ENCODE data around the gene ASCC3.
"Not testable (repeated sequence)": the region's sequence is repeated elsewhere in the genome, so short reads cannot be mapped to it uniquely, and the experiment has no call there.

The ASCC3 gene

DNA sequence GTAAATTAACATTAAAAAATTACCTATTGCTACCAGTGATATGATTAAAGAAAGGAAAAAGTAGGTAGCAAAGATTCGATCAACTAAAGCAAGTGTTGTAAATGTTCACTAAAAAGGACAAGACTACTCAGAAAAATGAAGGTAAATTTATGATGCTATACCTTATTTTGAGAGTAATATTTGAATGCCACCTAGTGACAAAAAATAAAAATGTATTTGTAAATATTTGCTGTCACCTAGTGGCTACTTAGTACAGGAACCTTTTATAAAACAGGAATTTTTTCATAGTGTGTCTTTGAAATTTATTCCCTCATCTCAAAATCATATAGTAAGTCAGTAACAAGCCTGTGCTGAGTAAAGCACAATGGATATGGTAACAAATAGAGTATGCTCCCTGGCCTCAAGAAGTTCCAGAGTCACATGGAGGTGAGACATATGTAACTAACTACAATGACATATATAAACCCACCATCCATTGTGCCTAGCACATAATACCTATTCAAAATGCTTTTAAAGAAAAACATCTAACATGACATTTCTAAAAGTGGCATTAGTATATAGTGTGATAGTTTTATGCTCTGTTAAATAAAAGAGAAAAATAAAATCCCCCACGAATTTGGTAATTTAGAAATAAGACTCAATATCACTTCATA lies 223.3 kb downstream of the ASCC3 start:
- DNase-seq, result peak; percentile 9

DNA sequence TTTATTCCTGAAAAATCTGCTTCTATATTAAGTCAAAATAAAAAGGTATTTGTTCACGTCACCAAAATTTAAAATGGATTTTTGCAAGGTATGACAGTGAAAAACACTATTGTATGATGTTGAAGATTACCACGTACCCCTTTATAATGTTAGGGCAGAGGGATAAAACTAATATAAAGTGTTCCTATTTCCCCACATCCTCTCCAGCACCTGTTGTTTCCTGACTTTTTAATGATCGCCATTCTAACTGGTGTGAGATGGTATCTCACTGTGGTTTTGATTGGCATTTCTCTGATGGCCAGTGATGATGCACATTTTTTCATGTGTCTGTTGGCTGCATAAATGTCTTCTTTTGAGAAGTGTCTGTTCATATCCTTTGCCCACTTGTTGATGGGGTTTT lies 240.0 kb downstream of the ASCC3 start:
- DNase-seq, result not testable (repeated sequence)

DNA sequence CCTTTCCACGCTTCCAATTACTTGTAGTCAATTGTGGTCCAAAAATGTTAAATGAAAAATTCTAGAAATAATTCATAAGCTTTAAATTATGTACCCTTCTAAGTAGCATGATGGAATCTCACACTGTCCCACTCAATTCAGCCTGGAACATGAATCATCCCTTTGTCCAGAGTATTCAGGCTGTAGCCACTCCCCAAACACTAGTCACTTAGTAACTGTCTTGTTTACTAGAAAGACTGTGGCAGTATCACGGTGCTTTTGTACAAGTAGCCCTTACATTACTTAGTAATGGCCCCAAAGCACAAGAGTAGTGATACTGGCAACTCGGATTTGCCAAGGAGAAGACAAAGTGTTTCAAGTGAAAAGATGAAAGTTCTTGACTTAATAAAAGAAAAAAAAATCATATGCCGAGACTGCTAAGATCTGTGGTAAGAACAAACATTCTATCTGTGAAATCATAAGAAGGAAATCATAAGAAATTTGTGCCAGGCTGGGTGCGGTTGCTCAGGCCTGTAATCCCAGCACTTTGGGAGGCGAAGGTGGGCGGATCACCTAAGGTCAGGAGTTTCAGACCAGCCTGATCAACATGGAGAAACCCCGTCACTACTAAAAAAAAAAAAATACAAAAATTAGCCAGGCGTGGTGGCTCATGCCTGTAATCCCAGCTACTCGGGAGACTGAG lies 247.9 kb downstream of the ASCC3 start:
- peak; percentile 73 for DNase-seq

DNA sequence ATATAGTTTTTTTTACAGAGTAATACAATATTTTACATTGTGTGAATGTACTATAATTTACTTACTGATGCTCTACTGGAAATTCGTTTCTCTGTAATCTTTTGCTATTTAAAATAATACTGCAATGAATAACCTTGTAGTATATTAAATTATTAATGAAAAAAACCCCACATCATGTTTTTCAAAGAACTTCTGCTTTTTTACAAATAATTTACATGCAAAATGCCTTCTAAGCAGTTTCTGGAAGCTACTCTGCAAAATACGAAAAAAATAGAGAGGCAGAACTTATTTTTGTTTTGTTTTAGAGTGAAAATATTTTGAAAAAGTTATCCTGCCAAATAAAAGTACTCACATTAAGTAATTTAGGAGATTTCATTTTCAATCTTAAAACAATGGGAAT lies 250.6 kb downstream of the ASCC3 start:
- DNase-seq, result no peak

DNA sequence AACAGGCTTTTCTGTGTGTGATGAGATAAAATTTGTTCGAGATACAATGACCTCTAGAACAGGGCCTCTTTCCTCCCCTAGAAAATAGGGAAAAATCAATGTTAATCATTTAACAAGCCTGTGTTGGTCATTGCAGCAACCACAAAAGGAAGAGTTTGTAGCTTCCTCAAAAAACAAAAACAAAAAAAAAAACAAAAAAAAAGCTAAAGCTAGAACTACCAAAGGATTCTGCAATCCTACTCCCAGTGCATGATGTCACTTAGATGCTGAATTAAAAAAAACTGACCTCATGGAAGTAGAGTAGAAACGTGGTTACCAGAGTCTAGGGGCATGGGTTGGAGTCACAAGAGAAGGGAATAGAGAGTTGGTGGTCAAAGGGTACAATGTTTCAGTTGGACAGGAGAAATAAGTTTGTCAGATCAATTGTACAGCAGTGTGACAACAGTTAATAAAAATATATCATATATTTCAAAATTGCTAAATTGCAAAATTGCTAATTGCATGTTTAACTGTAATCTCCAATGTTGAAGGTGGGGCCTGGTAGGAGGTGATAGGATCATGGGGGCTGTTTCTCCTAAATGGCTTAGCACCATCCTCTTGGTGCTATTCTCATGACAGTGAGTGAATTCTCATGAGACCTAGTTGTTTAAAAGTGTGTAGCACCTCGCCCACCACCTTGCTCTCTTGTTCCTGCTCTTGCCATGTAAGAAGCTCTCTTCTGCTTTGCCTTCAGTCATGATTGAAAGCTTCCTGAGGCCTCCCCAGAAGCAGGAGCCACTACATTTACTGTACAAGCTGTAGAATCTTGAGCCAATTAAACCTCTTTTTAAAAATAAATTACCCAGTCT lies 253.0 kb downstream of the ASCC3 start:
- no peak for DNase-seq

DNA sequence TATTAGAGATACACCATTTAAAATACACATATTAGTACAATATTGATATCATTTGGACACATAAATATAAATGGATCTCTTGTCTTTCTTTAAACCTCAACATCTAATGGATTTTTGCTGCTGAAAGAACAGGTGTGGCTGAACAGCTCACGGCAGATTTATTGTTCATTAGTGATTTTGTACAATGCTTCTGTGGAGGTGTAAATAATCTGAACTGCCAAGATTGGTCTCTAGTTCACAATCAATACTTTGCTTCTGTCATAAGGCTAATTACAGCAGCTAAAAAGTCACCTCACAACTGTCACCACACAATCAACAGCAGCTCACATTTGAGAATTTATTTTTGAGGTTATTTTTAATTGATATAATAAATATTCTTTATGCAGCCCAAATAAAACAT lies 254.4 kb downstream of the ASCC3 start:
- no peak for DNase-seq

DNA sequence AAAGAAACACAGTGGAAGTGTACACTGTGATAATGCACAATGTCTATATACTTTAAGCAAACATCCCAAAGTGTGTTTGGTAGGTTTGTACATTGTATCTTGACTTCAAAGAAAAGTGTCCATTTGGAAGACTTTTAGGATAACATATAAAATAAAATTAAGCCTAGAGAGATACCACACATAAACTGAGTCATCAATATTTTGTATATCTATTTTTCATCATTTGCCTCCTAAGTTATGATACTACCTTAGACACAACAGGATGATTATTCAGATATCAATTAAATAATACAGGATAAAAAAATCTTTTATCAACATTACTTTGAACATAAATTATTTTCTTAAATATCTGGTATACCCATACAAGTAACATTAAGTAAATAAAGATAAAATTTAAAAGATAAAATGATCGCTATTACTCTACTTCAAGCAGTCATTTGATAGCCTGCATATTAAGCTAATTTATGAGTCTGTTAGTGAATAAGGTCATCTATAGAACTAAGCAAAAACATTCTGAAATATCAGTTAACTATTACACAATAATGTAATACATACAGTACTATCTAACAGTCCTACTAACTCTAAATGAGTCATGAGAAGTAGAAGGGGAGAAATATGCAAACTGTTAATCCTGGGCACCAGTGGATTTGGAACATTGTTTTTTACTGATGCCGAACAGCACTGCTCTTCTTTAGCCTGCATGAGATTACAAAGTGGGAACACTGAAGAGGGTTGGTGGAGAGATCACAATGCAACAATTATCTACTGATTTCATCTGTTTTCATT lies 258.0 kb downstream of the ASCC3 start:
- DNase-seq, result peak; percentile 70

DNA sequence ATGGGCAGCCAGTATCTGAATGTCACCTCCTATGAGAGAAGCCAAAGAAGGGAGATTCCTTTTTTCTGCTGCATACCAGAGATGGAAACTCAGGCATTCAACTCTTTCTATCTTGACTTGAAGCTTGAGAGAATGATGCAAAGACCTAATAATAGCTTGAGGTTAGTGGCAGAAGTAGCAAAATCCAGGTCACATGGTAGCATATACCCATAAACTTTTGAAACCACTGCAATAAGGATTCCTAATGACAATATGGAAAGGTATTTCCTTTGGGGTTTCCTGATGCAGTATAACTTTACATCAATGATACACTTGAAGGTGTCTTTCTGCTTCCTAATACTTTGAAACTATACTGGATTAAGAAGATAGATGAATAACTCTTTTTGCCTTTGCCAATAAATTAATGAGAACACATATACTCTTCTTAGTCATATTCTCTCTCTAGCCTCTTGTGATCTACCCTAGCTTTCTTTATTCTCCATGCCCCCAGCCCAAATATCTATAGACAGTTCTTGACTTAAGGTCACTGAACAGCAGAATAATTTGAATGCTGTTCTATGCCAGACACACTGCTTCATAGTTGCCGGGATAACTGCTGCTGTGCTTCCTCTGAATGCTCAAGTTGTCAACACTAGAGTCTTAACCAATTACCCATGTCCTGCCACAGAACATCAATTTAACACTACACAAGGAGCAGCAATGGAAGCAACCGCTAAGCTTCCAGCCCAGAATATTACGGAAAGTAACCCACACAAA lies 260.9 kb downstream of the ASCC3 start:
- DNase-seq, result peak; percentile 95

DNA sequence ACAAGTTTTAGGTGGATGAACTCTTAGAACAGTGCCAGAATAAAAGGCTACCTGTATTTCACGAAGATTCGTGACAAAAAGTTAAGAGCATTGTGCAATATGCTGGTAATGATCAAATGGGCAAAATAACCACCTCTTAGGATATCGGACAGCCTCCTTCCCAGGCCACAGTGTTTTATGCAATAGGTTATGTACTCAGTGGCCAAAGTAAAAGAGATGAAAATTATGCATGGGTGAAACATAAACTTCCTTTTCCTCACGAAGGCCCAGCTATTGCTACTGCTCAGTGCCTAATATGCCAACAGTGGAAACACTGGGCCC lies 262.8 kb downstream of the ASCC3 start:
- no peak for DNase-seq

DNA sequence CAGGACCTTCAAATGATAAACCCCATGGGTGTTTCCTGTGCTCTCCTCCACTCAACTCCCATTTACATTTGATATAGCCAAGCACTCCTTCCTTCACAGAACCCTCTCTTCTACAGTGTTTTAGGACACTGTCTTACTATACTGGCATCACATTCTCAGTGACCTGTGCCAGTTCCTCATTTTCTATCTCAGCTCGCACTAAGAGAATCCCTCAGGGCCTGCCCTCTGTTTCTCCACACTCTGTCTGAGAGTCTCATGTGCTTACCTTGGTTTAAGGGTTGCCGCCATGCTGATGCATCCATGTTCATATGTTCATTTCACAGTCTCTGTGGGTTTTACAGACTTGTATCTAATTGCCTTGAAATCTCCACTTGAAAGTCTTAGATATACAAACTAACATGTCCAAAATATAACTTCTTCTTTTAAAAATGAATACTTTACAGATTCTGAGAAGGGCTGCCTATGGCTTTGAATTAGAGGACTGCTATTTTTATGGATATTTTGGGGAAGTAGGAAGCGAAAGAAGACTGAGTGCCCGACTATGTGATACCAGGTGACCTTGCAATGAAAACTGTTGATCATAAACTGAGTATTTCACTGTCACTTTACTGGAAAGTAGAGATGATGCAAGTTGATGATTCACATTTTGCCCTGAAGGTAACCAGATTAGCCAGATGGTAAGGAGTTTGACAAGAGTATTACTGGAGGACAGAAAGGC lies 263.3 kb downstream of the ASCC3 start:
- DNase-seq, result no peak

DNA sequence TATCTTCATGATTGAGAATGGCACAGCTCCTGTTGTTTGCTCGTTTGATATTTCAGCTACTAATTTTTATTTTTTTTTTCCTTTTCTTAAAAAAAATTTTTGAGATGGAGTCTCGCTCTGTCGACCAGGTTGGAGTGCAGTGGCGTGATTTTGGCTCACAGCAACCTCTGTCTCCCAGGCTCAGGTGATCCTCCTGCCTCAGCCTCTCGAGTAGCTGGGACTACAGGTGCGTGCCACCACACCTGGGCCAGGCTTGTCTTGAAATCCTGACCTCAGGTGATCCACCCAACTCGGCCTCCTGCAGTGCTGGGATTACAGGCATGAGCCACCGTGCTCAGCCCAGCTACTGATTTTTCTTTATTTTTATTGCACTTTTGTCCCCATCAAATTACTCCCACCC lies 266.2 kb downstream of the ASCC3 start:
- DNase-seq, result no peak

DNA sequence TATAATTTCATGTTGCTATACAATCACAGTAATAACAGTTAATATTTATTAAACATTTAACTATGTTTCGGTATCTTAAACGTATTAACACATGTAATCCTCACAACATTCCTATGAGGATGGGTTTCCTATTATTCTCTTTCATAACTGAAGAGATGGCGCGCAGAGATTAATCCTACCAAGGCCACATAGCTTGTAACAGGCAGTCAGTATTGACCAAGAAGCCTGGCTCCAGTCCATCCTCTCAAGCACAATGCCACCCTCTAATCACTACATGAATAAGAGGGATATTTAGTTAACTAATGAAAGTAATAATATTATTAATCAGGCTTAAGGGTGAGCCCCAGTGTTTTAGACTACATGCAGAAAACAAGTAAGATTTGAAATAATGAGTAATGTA lies 266.7 kb downstream of the ASCC3 start:
- DNase-seq, result no peak

DNA sequence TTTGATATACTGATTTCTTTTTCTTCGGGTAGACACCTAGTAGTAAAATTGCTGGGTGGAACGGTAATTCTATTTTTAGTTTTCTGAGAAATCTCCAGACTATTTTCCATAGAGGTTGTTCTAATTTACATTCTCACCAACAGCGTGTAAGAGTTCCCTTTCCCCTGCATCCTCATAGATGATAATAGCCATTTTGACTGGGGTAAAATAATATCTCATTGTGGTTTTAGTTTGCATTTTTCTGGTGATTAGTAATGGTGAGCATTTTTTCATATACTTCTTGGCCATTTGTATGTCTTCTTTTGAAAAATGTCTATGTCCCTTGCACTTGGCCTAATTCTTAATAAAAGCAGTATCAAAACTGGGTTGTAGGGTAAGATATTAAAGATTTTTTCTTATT lies 267.5 kb downstream of the ASCC3 start:
- peak; percentile 51 for DNase-seq

DNA sequence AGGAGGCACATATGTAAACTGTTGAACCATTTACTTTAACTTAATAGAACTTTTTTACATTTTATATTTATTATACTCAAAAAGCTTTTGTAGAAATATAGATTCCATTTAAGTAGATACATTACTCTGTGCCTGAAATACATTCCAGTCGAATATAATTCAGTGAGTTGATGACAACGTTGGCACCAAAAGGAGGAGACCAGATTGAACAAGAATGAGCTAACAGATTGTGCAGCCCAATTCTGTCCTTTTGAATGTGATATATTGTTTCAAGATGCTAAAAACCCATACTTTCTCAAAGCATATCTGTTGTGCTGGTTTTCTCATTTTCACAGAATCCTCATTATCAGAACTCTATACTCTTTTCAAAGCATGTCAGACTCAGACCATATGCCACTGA lies 269.0 kb downstream of the ASCC3 start:
- peak; percentile 87 for DNase-seq

DNA sequence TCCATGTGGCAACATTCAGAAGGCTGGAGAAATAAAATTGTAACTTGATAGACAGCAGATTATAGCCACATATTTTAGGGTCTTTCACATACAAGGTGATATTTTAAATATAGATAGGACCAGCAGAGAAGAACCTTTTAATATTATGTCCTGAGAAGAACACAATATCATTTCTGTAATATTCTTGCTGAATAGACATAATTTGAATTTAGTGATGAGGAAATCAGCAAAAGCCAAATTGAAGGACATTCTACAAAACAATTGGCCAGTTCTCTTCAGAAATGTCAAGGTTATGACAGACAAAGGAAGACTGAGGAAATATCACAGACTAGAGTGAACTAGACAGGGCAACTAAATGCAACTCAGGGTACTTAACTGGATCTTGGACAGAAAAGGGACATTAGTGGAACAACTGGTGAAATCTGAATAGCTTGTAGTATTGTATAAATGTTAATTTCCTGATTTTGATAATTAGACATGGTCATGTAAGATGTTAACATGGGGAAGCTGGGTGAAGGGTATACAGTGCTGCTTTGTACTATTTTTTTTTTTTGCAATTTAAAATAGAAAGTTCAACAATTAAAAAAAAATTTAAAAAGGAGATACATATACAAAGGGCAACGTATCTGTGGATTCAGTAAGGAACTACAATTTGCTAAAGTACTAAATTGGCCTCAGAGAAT lies 281.9 kb downstream of the ASCC3 start:
- no peak for DNase-seq

DNA sequence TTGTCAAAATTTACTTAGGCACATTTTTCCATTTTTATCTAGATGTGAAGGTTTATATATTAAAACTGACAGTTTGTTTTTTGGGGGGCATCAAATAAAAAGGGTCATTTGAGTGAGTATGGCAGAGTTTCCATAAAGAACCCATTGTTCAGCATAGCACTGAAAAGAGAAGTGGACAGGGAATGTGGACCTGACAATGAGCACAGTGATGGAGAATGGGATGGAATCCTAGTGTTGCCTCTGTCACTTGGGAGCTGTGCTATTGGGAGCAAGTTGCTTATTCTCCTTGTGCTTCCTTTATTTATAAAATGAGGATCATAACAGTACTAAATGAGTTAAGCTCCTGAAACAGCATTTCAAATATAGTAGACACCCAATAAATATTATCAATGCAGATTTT lies 285.7 kb downstream of the ASCC3 start:
- DNase-seq, result no peak

DNA sequence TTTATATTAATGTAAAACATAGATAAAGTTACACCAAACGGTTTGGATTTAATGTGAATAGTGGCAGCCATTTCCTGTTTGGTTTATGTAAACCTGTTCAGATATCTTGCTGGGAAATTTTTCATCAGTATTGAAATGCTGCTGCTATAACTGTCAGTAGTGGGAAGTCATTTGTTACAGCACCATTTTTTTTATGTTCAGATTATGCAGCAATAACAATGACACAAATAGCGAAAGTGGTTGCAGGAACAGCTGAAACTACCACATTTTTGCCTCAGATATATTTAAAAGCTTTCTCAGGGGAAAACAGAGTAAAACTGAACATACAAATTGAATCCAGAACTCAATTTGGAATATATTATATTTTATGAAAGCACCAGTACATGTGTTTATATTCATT lies 287.6 kb downstream of the ASCC3 start:
- peak; percentile 9 for DNase-seq

DNA sequence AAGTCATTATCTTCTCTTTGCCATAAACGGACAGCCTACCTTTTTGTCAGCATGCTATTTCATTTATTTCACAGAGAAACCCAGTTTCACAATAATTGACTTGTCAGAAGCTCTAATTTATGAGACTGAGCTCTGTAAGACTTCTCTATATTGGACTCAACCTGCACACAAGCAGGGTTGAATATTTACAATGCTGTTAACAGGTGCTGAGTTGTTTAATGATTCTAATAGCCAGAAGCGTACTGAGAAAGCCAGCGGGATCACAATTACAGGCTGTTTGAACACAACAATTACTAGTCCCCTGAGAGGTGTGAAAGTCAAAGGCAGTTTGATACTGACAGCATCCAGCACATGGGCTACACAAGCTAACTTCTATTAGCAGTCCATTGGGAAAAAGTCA lies 288.2 kb downstream of the ASCC3 start:
- no peak for DNase-seq

DNA sequence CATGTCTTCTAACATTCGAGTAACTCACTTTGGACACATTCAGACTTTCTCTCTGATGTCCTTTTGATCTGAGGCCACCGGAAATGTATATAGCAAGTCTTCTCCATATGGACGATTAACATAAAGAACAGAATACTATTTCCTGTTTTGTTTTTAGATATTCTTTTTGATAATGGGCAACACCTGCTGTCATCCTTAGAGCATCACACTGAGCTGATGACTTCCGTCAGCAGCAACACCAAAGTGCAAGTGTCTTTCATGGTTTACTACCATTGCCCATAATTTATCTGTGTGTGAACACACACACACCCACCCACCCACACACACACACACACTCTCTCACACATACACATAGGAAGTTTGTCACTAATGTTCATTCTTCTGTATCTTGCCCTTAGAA lies 303.7 kb downstream of the ASCC3 start:
- DNase-seq, result no peak

DNA sequence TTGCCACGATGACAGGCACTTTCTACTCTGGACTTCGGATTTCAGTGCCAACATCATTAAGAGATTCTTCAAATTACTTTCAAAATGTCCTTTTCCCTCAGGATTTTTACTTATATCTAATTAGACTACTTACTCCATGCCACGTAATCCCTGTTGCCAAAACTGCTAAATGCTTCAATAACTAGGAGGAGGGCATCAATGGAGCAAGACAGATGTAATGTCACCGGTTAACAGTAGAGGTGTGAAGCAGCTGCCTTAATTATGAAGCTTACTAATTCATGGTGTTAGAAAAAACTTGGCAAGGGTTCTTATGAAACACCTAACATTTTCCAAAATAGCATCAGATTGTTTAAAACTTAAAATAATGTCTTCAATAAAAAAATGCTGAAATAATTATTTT lies 305.2 kb downstream of the ASCC3 start:
- DNase-seq, result no peak

DNA sequence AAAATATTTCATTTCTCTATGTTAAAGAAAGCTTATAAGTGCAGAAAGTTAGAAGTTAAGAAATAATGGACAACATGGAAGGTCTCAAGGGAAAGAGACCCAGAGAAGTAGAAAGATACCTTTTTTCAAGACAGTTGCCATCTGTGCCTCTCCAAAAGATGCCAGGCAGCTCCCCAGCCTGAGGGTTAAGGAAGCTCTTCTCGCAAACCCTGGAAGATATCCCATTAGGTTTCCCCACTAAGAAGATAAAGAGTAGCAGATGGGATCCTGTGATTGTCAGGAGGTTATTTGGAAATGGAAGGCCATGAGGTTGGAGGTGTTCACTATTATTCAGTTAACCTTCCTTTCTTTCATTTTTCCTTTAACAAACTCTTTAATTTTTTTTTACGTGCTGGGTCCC lies 306.3 kb downstream of the ASCC3 start:
- no peak for DNase-seq

All from fibroblast of skin of abdomen (primary cell).